HG03060 (cell line): ENCODE results near the gene GPR42.

Experiments used
- ATAC-seq: cut with Tn5 transposase; IDR thresholded peaks from one replicate; pipeline ENCODE4 v1.9.1; 2021; ENCODE audit warnings: low read depth, moderate number of reproducible peaks; ENCODE audit not compliant: unreplicated experiment

GPR42 gene

GRCh38 chr19:35417713-35418534 is 47.1 kb downstream of the GPR42 start:
- ATAC-seq = peak; percentile 49

DNA sequence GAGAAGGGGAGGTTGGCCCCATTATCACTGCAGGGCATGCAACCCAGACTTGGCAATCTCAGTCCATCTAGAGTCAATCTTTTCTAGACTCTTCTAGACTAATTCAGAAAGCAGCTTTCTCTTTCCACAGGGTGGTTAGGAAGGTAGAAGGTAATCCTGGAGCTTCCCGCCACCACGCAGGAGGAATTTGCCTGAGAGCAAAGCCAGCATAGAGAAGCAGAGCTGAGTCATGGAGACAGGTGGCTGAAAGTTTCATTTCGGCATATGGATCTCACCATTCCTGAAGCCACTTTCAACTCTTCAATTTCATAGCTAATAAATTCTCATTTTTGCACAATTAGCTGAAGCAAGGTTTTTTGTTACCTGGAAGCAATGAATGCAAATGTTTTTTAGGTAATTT is 48.2 kb downstream of the GPR42 start:
- no peak for ATAC-seq

- ATAC-seq = no peak
Observed at GRCh38 chr19:35419805-35420204, 48.9 kb downstream of the GPR42 start.

DNA sequence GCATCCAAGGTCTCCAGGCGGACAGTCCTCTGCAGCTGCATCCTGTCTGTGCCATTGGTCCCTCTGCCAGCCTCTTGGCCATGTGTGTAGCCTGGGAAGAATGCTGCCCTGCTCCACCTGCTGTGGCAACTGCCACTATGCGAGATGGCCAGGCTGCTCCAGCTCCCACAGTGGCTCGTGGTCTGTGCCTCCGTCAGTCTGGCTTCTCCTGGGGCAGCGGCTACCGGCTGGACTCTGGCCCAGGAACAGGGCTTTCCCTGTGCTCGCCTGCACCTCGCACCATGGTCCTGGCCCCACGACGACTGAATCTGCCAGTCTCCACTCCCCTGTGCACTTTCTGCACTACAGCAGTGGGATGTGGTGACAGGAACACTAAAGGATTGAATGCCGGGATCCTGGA is 50.5 kb downstream of the GPR42 start:
- ATAC-seq = no peak
